Fibroblast of the aortic adventitia (primary cell): Measurements from ENCODE around the gene UROS. TPM values are rescaled to one million over a fixed set of nuclear protein-coding genes. Genes with fewer than 3 reads are reported as not detected.

Experiments
- DNase-seq: peaks from one replicate; pipeline ENCODE4 v3.0.0-alpha.2; 2010; ENCODE audit warnings: low read depth
- H3K4me3 ChIP-seq: 2 replicates; pipeline ENCODE4 v1.5.1; 2011; ENCODE audit warnings: low read depth, mild to moderate bottlenecking, control low read depth, low read length, moderate library complexity
- total RNA-seq: library from RNA; depleted of rRNA; stranded (reverse); fragments of >200 nt; gene quantifications from 2 replicates; pipeline ENCODE4 v1.2.3, GENCODE V29; 2012; ENCODE audit warnings: low replicate concordance
- TF ChIP-seq, protein P1 (sequence below): IDR thresholded peaks from 2 replicates; pipeline ENCODE4 v1.5.1; 2011; ENCODE audit warnings: mild to moderate bottlenecking, low read length, control low read depth, inconsistent platforms; ENCODE audit not compliant: insufficient read depth

UROS gene
- total RNA-seq, 1 donor, result 74.7 TPM

DNA sequence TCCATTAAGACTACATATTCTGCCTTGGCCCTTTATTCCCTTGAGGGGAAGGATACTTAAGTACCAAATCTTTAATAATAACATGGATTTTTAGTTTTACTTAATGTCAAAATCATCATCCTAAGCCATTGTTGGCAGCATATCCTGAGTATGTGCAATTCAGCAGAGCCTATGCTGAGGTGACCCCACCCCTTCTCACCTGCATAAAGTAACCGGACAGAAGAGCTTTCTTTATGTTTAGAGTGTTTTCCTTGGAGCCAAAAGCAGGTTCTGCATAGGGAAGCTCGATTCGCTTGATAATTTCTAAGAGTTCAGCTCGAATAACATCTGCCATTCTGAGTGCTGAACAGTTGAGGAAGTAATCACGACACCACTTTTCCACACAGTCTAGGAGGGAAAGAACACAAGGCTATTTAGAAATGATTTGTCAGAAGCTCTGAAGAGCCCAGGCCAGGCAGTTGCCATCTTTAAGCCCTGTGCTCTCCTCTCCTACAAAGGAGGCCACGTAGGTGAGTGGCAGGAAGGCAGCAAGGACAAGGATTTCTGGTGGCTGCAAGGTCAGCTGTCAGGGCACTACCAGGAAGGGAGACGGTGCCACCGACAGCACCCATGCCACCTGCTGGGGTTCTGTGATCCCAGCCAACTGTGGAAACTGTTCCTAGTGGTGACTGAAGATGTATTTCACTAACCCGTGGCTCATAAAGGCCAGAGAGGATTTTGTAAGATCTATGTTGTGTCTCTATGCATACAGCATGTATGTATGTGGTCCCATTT is 15.9 kb upstream of the UROS start:
- TF ChIP-seq, protein P1, sequence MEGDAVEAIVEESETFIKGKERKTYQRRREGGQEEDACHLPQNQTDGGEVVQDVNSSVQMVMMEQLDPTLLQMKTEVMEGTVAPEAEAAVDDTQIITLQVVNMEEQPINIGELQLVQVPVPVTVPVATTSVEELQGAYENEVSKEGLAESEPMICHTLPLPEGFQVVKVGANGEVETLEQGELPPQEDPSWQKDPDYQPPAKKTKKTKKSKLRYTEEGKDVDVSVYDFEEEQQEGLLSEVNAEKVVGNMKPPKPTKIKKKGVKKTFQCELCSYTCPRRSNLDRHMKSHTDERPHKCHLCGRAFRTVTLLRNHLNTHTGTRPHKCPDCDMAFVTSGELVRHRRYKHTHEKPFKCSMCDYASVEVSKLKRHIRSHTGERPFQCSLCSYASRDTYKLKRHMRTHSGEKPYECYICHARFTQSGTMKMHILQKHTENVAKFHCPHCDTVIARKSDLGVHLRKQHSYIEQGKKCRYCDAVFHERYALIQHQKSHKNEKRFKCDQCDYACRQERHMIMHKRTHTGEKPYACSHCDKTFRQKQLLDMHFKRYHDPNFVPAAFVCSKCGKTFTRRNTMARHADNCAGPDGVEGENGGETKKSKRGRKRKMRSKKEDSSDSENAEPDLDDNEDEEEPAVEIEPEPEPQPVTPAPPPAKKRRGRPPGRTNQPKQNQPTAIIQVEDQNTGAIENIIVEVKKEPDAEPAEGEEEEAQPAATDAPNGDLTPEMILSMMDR, result no peak
- no peak for DNase-seq
- H3K4me3 ChIP-seq, result no peak overlapping the region

DNA sequence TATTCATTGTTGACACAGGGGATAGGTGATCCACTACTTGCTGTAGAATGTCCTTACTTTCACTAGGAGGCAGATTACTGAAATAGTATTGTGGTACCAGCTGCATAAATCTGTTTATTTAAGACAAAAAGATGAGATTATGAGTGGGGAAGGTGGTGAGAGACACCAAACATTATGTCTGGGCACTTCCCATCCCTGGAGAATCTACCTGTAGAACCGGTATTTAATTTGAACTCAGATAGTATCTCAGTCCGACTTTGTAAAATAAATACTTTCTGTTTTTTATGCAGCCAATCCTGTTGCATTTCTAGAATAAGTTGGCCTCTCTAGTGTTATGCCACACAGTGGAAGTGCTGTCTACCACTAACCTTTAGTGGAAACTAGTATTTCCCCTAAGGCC is 13.7 kb upstream of the UROS start:
- TF ChIP-seq, protein P1, result no peak
- DNase-seq, result no peak
- H3K4me3 ChIP-seq, result no peak overlapping the region

DNA sequence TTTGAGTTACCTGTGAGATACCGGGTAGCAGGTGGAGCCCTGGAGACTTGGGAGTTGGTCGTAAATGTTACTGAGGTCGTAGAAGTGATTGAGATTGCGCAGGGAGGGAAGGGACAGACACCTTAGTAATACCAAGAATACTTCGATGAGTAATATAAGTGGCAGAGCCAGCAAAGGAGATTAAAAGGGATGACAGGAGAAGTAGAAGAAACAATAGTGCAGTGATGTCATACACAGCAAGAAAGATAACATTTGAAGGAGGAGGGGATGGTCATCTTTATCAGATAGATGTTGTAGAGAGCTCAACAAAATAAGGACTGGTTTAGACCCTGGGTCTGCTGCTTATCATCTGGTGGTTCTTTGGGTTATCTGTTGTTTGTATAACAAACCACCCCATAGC is 5.3 kb upstream of the UROS start:
- TF ChIP-seq, protein P1, result no peak
- no peak overlapping the region for H3K4me3 ChIP-seq
- DNase-seq, result no peak

DNA sequence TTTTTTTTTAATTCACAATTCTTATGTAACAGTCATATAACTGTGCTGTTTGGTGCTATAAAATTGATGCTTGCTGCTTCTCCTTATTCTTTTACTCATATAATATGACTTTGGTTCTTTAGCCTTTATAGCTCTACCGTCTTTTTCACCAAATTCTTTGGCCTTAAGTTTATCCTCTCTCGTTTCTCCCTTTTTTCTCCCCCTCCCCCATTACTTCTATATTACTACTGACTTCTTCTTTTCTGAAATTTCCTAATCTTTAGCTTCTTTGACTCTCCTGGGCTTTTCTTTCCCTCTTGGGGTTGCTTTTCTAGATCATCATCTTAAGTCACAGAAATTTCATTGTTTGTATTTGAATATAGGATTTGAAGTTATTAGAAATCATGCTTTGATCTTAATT is 4.1 kb upstream of the UROS start:
- no peak overlapping the region for H3K4me3 ChIP-seq
- DNase-seq, result no peak
- TF ChIP-seq, protein P1, result no peak

DNA sequence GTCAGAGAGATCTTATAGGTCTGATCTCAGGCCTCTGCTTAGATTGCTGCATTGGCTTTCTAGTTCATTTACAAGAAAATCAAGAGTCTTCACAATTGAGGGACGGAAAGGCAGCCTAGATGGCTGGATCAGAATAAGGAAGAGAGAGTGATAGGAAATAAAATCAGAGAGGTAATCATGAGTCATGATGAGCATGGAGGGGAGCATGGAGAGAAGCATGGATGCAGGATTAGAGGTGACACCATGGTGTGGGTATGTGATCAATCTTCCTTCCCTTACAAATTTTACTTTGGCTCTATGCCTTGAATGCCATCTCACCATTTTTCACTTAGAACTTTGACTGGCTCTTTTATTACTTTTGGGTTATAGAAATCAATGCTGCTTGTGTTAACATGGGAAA is 1.7 kb upstream of the UROS start:
- H3K4me3 ChIP-seq, result peak overlapping the region; percentile 98
- DNase-seq, result no peak
- TF ChIP-seq, protein P1, result no peak

DNA sequence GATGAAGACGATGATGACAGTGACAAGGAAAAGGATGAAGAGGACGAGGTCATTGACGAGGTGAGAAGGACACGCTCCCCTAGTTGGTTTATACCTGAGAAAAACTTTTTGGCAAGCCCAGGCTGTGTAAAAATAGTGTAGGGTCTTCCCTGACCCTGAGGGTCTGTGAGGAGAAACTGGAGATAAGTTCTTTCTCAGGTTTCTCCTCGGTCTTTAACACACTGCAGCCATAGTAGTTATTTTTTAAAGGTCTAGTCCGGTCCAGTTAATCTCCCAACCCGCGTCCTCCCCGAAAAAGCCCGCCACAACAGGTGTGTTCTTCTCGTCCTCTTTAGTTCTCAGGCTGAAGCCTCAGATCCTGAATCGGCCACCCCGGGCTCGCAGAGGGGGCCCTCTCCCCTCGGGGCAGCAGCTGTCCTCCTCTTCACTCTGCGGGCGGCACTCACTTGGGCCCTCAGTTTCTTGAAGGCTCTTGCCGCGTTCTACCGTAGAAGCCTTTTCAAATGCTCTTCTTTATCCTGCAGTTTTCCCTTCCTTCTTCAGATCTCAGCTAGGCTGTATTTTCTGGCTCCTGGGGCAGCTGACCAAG is 699 bp upstream of the UROS start:
- TF ChIP-seq, protein P1, result no peak
- no peak for DNase-seq
- peak overlapping the region; percentile 98 for H3K4me3 ChIP-seq

DNA sequence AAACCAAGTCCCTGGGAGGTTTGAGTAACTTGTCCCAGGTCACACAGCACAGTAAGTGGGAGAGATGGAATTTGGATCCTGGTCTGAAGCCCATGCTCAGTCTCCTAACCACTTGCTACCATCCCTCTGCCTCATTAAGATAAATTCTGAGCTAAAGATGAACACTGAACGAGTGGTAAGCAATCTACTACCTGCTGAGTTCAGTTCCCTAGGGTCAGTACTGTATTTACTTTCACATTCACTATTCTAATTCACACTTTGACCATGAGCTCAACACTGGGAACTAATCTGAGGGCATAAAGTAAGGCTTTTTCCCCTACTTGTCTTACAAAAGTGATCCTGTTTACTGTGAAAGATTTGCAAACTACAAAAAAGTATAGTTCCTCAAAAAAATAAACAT is 2.4 kb downstream of the UROS start:
- H3K4me3 ChIP-seq, result no peak overlapping the region
- TF ChIP-seq, protein P1, result no peak
- no peak for DNase-seq
